T-helper 1 cell (primary cell): ENCODE results near the gene IL31RA.

Experiments
- DNase-seq, 5 donors: peaks; one replicate each; pipeline ENCODE4 v3.0.0-alpha.2; 2012 to 2020

Gene IL31RA

GRCh38 chr5:55860288-55860687 is 9.1 kb downstream of the IL31RA start:
- no peak for DNase-seq

- DNase-seq = no peak
Observed at GRCh38 chr5:55860709-55861108, 9.6 kb downstream of the IL31RA start.

- DNase-seq = no peak
Observed at GRCh38 chr5:55864606-55865541, 13.7 kb downstream of the IL31RA start.

GRCh38 chr5:55865831-55866230 is 14.7 kb downstream of the IL31RA start:
- no peak for DNase-seq

GRCh38 chr5:55866485-55866884 is 15.3 kb downstream of the IL31RA start:
- DNase-seq = no peak

- no peak for DNase-seq
Observed at GRCh38 chr5:55866934-55867333, 15.8 kb downstream of the IL31RA start.

GRCh38 chr5:55868846-55869245 is 17.7 kb downstream of the IL31RA start:
- peak in 1 of 5 donors; percentile 23 for DNase-seq

GRCh38 chr5:55869847-55870246 is 18.7 kb downstream of the IL31RA start:
- DNase-seq = no peak

GRCh38 chr5:55873234-55873633 is 22.1 kb downstream of the IL31RA start:
- no peak for DNase-seq

GRCh38 chr5:55877655-55878054 is 26.5 kb downstream of the IL31RA start:
- DNase-seq = no peak

GRCh38 chr5:55880453-55880852 is 29.3 kb downstream of the IL31RA start:
- no peak for DNase-seq

- no peak for DNase-seq
Observed at GRCh38 chr5:55885359-55885758, 34.2 kb downstream of the IL31RA start.

GRCh38 chr5:55888205-55888604 is 37.0 kb downstream of the IL31RA start:
- no peak for DNase-seq

- DNase-seq = no peak
Observed at GRCh38 chr5:55892479-55892878, 41.3 kb downstream of the IL31RA start.

GRCh38 chr5:55894135-55894534 is 43.0 kb downstream of the IL31RA start:
- DNase-seq = peak in 1 of 5 donors; percentile 46

GRCh38 chr5:55895346-55895745 is 44.2 kb downstream of the IL31RA start:
- no peak for DNase-seq

- DNase-seq = no peak
Observed at GRCh38 chr5:55896238-55896637, 45.1 kb downstream of the IL31RA start.

- no peak for DNase-seq
Observed at GRCh38 chr5:55896663-55897062, 45.5 kb downstream of the IL31RA start.

- DNase-seq = no peak
Observed at GRCh38 chr5:55897206-55897894, 46.2 kb downstream of the IL31RA start.

- DNase-seq = no peak
Observed at GRCh38 chr5:55897905-55898304, 46.7 kb downstream of the IL31RA start.

GRCh38 chr5:55899344-55899743 is 48.2 kb downstream of the IL31RA start:
- DNase-seq = no peak

GRCh38 chr5:55900068-55900467 is 48.9 kb downstream of the IL31RA start:
- DNase-seq = peak in 1 of 5 donors; percentile 30

GRCh38 chr5:55900776-55901175 is 49.6 kb downstream of the IL31RA start:
- DNase-seq = no peak

GRCh38 chr5:55902696-55903095 is 51.5 kb downstream of the IL31RA start:
- DNase-seq = no peak
